ENCODE results near the gene PDE10A. TPM values are rescaled to one million over a fixed set of nuclear protein-coding genes. Genes with fewer than 3 reads are reported as not detected.

Gene PDE10A
- total and polyA plus RNA-seq, 3 experiments from 2014 or later: not detected

DNA sequence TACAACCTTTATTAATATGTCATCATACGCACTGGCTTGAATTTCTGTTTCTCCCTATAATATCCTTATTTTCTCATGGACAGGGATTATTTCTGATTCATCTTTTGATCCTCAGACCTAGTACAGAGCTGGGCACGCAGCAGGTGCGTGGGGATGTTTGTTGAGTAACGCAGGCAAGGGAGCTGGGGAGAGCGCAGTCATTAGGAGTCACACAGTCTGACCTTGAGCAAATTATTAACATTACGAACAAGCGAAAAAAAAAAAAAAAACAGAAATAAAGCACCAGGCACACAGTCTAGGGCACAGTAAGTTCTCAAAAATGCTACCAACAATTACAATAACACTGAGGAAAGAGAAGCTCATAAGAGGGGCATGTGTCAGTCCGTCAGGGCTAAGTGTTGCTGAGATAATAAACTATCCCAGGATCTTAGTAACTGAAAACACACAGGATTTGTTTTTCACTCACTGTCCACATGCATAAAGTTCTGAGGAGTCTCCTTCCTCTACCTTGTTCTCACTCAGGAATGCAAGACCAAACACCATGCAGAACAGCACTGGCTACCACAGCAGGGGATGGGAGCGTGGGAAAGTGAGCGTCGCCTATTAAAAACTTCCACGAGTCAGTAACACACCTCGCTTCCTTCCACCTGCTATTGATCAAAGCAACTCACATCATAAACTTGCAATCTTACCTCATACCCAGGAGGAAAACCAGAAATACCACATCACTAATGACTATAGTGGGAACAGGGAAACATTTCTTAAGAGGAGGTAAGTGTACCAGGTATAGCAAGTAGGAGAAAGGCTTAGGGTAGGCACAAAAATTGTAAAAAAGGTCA, 56.9 kb downstream of the PDE10A start:
- Histone ChIP-seq H3K4me1 (ENCODE audit: insufficient read depth, low read length) (no peaks in the 10 kb centered on the region), H3K27ac (ENCODE audit: low read depth, low read length) (no peak overlapping the region), H3K36me3 (ENCODE audit: insufficient read depth, low read length) (no peaks in the 10 kb centered on the region), H3K27me3 (ENCODE audit: insufficient read depth, low read length, poor library complexity, severe bottlenecking) (no peaks in the 10 kb centered on the region), H3K9me3 (ENCODE audit: low read length) (peaks cover 3% of the 10 kb centered on the region), H3K4me3 (ENCODE audit: low read length) (no peak overlapping the region)
- Mint-ChIP-seq H3K27ac (no peak overlapping the region), H3K36me3 (no peaks in the 10 kb centered on the region), H3K9me3 (peaks cover 0 to 5% (median 0%) of the 10 kb centered on the region in 5 donors), H3K27me3 (no peaks in the 10 kb centered on the region), H3K4me1 (no peaks in the 10 kb centered on the region), H3K4me3 (no peak overlapping the region)
- ChIA-PET CTCF (no interaction called here), POLR2A (no interaction called here)
- DNase-seq: no peak

DNA sequence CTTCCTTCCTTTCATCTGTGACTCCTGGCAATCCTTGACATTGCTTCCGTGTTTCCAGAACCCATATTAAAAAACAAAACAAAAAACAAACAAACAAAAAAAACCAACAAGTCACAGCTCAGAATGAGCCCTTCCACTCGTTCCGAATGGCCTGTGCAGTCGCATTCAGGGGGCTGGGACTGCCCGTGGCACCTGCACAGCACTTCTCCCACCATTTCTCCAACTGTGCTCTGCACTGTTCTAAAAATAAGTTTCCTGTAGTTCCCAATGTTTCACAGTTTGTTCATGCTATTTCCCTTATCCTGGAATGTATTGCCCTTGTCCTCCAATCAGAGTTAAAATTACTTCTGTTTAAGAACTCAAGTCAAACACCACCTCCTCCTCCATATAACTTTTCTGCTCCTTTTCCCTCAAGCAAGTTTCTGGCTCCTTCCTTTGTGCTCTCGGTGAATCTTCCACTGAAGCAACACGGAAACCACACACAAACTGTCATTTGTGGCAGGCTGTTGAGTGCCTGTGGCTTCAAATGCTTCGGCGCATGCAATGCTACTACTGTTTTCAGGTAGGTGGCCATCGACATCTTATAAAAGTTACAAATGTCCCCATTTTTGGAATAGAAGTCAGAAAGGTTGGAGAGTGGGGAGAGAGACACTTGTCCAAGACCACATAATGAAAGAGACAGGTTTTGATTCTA, 57.7 kb downstream of the PDE10A start:
- Mint-ChIP-seq H3K9me3 (no peaks in the 10 kb centered on the region), H3K4me1 (no peaks in the 10 kb centered on the region), H3K27me3 (no peaks in the 10 kb centered on the region), H3K4me3 (no peak overlapping the region), H3K27ac (no peak overlapping the region), H3K36me3 (no peaks in the 10 kb centered on the region)
- Histone ChIP-seq H3K4me1 (ENCODE audit: insufficient read depth, low read length) (no peaks in the 10 kb centered on the region), H3K36me3 (ENCODE audit: insufficient read depth, low read length) (no peaks in the 10 kb centered on the region), H3K4me3 (ENCODE audit: low read length) (no peak overlapping the region), H3K27ac (ENCODE audit: low read depth, low read length) (no peak overlapping the region), H3K27me3 (ENCODE audit: insufficient read depth, low read length, poor library complexity, severe bottlenecking) (no peaks in the 10 kb centered on the region), H3K9me3 (ENCODE audit: low read length) (peaks cover 3% of the 10 kb centered on the region)
- ChIA-PET POLR2A (no interaction called here), CTCF (no interaction called here)
- no peak for DNase-seq

DNA sequence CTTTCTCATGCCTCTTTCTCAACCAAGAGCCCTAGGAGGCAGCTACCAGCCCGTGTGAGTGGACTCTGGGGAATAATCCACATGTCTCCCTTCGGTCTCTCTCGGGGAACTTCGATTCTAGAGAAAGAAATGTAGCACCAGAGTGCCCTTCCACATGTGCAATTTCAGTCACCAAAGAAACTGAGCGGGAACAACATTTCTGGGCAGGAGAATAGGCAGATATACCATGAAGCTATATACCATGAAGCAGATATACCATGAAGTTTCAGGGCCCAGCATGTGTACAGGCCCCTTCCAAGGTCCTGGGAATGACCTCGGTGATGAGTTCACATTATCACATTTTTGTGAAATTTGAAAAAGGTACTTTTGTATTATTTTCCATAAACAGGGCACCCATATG, 60.8 kb downstream of the PDE10A start:
- no peaks in the 10 kb centered on the region for H3K36me3 Mint-ChIP-seq

DNA sequence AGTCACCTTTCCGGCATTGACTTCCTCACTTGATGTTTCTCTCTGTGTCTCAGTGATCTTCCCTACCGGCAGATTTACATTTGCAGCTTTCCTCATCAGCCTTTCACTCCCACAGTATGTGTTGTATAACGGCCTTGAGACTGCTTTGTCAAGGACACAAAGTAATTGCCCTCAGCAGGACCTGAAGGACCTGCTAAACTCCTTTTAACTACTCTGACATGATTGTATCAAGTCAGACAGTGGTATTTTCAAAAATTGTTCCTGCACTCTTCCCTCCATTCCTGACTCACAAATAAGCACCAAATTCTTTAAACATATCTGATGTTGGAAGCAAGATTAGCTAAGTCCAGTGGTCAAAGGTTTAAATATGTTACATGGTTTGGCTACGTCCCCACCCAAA, 62.4 kb downstream of the PDE10A start:
- H3K9me3 ChIP-seq (ENCODE audit: low read length): peaks cover 3% of the 10 kb centered on the region
- peak overlapping the region in 1 of 8 donors; percentile 6 for H3K27ac Mint-ChIP-seq
- no peak for DNase-seq
- no peaks in the 10 kb centered on the region for H3K36me3 Mint-ChIP-seq
- no peak overlapping the region for H3K27ac ChIP-seq (ENCODE audit: low read depth, low read length)
- POLR2A ChIA-PET: no interaction called here
- CTCF ChIA-PET: no interaction called here
- H3K4me1 ChIP-seq (ENCODE audit: insufficient read depth, low read length): no peaks in the 10 kb centered on the region
- peaks cover 0 to 4% (median 0%) of the 10 kb centered on the region in 5 donors for H3K9me3 Mint-ChIP-seq
- peaks cover 0 to 1% of the 10 kb centered on the region in 2 donors for H3K27me3 Mint-ChIP-seq
- no peaks in the 10 kb centered on the region for H3K4me1 Mint-ChIP-seq
- no peaks in the 10 kb centered on the region for H3K27me3 ChIP-seq (ENCODE audit: insufficient read depth, low read length, poor library complexity, severe bottlenecking)
- no peak overlapping the region for H3K4me3 ChIP-seq (ENCODE audit: low read length)
- no peaks in the 10 kb centered on the region for H3K36me3 ChIP-seq (ENCODE audit: insufficient read depth, low read length)
- no peak overlapping the region for H3K4me3 Mint-ChIP-seq

More for the DNA sequence above, 60.8 kb downstream of the PDE10A start:
- Histone ChIP-seq H3K9me3 (ENCODE audit: low read length) (peaks cover 3% of the 10 kb centered on the region), H3K27ac (ENCODE audit: low read depth, low read length) (no peak overlapping the region), H3K4me1 (ENCODE audit: insufficient read depth, low read length) (no peaks in the 10 kb centered on the region), H3K4me3 (ENCODE audit: low read length) (no peak overlapping the region), H3K27me3 (ENCODE audit: insufficient read depth, low read length, poor library complexity, severe bottlenecking) (no peaks in the 10 kb centered on the region), H3K36me3 (ENCODE audit: insufficient read depth, low read length) (no peaks in the 10 kb centered on the region)
- Mint-ChIP-seq H3K4me1 (no peaks in the 10 kb centered on the region), H3K9me3 (no peaks in the 10 kb centered on the region), H3K4me3 (no peak overlapping the region), H3K27ac (no peak overlapping the region), H3K27me3 (peaks cover 0 to 1% of the 10 kb centered on the region in 2 donors)
- ChIA-PET CTCF (no interaction called here), POLR2A (no interaction called here)
- no peak for DNase-seq

DNA sequence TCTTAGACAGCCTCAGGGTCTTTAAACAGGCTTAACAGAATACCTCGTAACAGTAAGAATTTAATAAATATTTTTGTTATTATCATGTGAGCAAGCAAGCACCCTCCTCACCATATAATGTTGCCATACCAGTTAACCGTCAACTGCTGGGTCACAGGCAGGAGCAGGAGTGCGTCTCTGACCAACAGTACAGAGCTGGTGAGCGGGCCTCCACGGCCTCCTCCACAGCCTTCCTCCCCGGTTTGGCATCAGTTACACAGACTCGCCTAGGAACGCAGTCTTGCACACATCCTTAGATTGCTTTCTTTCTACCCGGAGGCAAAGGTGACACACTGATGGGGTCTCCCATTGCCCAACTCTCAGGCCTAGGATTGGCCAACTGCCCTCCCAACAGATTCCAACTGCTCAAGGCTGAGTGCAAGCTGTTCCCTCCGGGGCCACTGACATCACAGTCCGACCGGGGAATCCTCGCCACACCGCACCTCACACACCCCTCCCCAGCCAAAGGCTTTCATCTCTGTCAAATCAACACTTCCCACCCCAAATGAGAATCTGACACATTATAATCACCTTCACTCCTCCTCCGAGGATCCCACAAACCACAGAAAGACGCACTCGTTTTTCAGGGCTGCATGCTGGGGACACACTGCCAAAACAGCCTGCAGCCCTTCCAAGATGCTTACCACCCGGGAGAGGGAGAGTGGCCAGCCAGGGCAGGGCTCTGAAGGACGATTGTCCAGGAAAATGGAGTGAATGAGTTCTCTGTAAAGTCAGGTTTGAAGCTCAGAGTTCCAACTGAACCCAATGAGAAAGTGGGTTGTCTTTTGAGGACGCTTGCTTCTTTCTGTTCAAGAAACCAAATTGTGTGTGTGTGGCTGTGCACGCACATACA, 63.2 kb downstream of the PDE10A start:
- no peak for DNase-seq
- POLR2A ChIA-PET: no interaction called here
- H3K27ac ChIP-seq (ENCODE audit: low read depth, low read length): no peak overlapping the region
- no peaks in the 10 kb centered on the region for H3K27me3 ChIP-seq (ENCODE audit: insufficient read depth, low read length, poor library complexity, severe bottlenecking)
- no peak overlapping the region for H3K4me3 ChIP-seq (ENCODE audit: low read length)
- Mint-ChIP-seq H3K36me3 (no peaks in the 10 kb centered on the region), H3K4me3 (no peak overlapping the region), H3K27me3 (peaks cover 0 to 1% of the 10 kb centered on the region in 2 donors), H3K27ac (no peak overlapping the region), H3K9me3 (peaks cover 0 to 4% (median 0%) of the 10 kb centered on the region in 5 donors), H3K4me1 (no peaks in the 10 kb centered on the region)
- CTCF ChIA-PET: no interaction called here
- no peaks in the 10 kb centered on the region for H3K36me3 ChIP-seq (ENCODE audit: insufficient read depth, low read length)
- H3K4me1 ChIP-seq (ENCODE audit: insufficient read depth, low read length): no peaks in the 10 kb centered on the region
- peaks cover 3% of the 10 kb centered on the region for H3K9me3 ChIP-seq (ENCODE audit: low read length)

DNA sequence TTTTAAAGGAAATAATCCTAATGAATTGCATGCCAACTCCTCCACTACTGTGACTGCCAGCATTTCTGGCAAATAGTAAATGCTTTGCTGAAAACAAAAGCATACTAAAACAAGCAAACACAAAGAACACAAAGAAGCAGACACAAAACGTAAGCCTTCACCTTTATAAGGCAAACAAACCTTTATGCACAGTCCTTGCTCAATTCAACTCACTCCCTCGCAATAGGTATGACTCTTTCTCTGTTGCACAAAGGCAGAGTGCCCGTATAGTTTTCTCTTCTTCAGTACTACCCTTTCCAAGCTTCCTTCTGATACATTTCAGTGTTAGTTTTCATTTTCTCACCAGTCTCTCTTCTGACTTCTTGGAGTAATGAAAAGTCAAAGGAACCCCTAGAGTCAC, 63.9 kb downstream of the PDE10A start:
- no peaks in the 10 kb centered on the region for H3K4me1 ChIP-seq (ENCODE audit: insufficient read depth, low read length)
- peaks cover 0 to 1% of the 10 kb centered on the region in 2 donors for H3K27me3 Mint-ChIP-seq
- H3K4me3 Mint-ChIP-seq: no peak overlapping the region
- H3K9me3 ChIP-seq (ENCODE audit: low read length): peaks cover 3% of the 10 kb centered on the region
- no peaks in the 10 kb centered on the region for H3K36me3 ChIP-seq (ENCODE audit: insufficient read depth, low read length)
- H3K27ac Mint-ChIP-seq: no peak overlapping the region
- H3K4me1 Mint-ChIP-seq: no peaks in the 10 kb centered on the region
- H3K4me3 ChIP-seq (ENCODE audit: low read length): no peak overlapping the region
- POLR2A ChIA-PET: no interaction called here
- no peaks in the 10 kb centered on the region for H3K36me3 Mint-ChIP-seq
- CTCF ChIA-PET: no interaction called here
- H3K27ac ChIP-seq (ENCODE audit: low read depth, low read length): no peak overlapping the region
- peaks cover 0 to 4% (median 0%) of the 10 kb centered on the region in 5 donors for H3K9me3 Mint-ChIP-seq
- H3K27me3 ChIP-seq (ENCODE audit: insufficient read depth, low read length, poor library complexity, severe bottlenecking): no peaks in the 10 kb centered on the region
- no peak for DNase-seq

DNA sequence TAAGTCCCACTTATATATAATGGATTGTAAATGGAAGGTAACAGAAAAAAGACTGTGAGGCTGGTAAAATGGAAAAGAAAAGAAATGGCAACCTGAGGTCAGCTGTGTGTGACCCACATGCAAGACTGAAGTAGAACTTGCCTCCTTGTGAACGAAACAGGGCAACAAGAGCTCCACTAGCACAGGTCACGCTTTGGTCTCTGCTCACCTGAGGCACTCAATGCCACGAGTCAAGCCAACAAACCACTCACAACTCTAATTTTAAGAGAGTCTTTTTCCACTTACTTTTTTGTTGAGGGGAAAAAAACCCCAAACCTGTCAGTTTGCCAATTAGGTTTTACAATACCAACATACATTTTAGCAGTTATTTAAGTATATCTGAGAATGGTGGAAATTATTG, 65.2 kb downstream of the PDE10A start:
- ChIA-PET CTCF (no interaction called here), POLR2A (no interaction called here)
- Mint-ChIP-seq H3K4me1 (no peaks in the 10 kb centered on the region), H3K27ac (no peak overlapping the region), H3K27me3 (peaks cover 0 to 1% of the 10 kb centered on the region in 2 donors), H3K4me3 (no peak overlapping the region), H3K36me3 (no peaks in the 10 kb centered on the region), H3K9me3 (peaks cover 0 to 4% (median 0%) of the 10 kb centered on the region in 5 donors)
- no peak overlapping the region for H3K4me3 ChIP-seq (ENCODE audit: low read length)
- H3K27ac ChIP-seq (ENCODE audit: low read depth, low read length): no peak overlapping the region
- H3K27me3 ChIP-seq (ENCODE audit: insufficient read depth, low read length, poor library complexity, severe bottlenecking): no peaks in the 10 kb centered on the region
- no peaks in the 10 kb centered on the region for H3K36me3 ChIP-seq (ENCODE audit: insufficient read depth, low read length)
- DNase-seq: no peak
- peaks cover 3% of the 10 kb centered on the region for H3K9me3 ChIP-seq (ENCODE audit: low read length)
- H3K4me1 ChIP-seq (ENCODE audit: insufficient read depth, low read length): no peaks in the 10 kb centered on the region

All from CD8-positive, alpha-beta memory T cell (primary cell).